Astrocyte (in vitro differentiated cells and primary cell): ENCODE results near the gene ELANE. TPM values are rescaled to one million over a fixed set of nuclear protein-coding genes. Genes with fewer than 3 reads are reported as not detected.
"Not testable (repeated sequence)": the region's sequence is repeated elsewhere in the genome, so short reads cannot be mapped to it uniquely, and the experiment has no call there.

Experiments used
- DNase-seq: peaks from one replicate; pipeline ENCODE4 v3.0.0-alpha.2; 2010; ENCODE audit warnings: low read depth
- FAIRE-seq: peaks from 2 replicates; lab custom pipeline; 2011; peaks lifted over from hg19 to GRCh38; lab: Jason Lieb, UNC
- H2AFZ ChIP-seq: 2 replicates; pipeline ENCODE4 v1.6.0; 2012; ENCODE audit warnings: low read depth, low read length, inconsistent platforms
- H3K27ac ChIP-seq: 2 replicates; pipeline ENCODE4 v1.5.1; 2011; ENCODE audit warnings: low read depth, low read length, inconsistent platforms
- H3K27me3 ChIP-seq: 2 replicates; pipeline ENCODE4 v1.6.0; 2011; ENCODE audit warnings: low read length, inconsistent platforms; ENCODE audit not compliant: insufficient read depth
- H3K36me3 ChIP-seq: 2 replicates; pipeline ENCODE4 v1.5.1; 2011; ENCODE audit warnings: low read length, inconsistent platforms; ENCODE audit not compliant: insufficient read depth
- H3K4me1 ChIP-seq: 2 replicates; pipeline ENCODE4 v1.5.1; 2011; ENCODE audit warnings: low read length, inconsistent platforms; ENCODE audit not compliant: insufficient read depth
- H3K4me2 ChIP-seq: 2 replicates; pipeline ENCODE4 v1.6.0; 2012; ENCODE audit warnings: low read length, inconsistent platforms
- H3K4me3 ChIP-seq: 2 replicates; pipeline ENCODE4 v1.5.1; 2011; ENCODE audit warnings: low read depth, mild to moderate bottlenecking, low read length, inconsistent platforms; ENCODE audit not compliant: insufficient read depth
- H3K79me2 ChIP-seq: 2 replicates; pipeline ENCODE4 v1.6.0; 2012; ENCODE audit warnings: mild to moderate bottlenecking, low read length, inconsistent platforms; ENCODE audit not compliant: insufficient read depth
- H3K9ac ChIP-seq: 2 replicates; pipeline ENCODE4 v1.6.0; 2012; ENCODE audit warnings: mild to moderate bottlenecking, low read length, inconsistent platforms
- H3K9me3 ChIP-seq: 2 replicates; pipeline ENCODE4 v1.5.1; 2012; ENCODE audit warnings: low read depth, mild to moderate bottlenecking, low read length, inconsistent platforms; ENCODE audit not compliant: insufficient read depth
- H4K20me1 ChIP-seq: 2 replicates; pipeline ENCODE4 v1.6.0; 2012; ENCODE audit warnings: low read length, inconsistent platforms; ENCODE audit not compliant: insufficient read depth
- H3K27ac Mint-ChIP-seq: one replicate; pipeline ENCODE4 v1.8.0; 2021; ENCODE audit warnings: mild to moderate bottlenecking, mixed read lengths; ENCODE audit not compliant: unreplicated experiment
- H3K27me3 Mint-ChIP-seq: one replicate; pipeline ENCODE4 v1.8.0; 2021; ENCODE audit warnings: low read depth, mixed read lengths; ENCODE audit not compliant: unreplicated experiment
- H3K36me3 Mint-ChIP-seq: one replicate; pipeline ENCODE4 v1.8.0; 2021; ENCODE audit warnings: low read depth, mixed read lengths; ENCODE audit not compliant: unreplicated experiment
- H3K4me1 Mint-ChIP-seq: one replicate; pipeline ENCODE4 v1.8.0; 2021; ENCODE audit warnings: low read depth, mixed read lengths; ENCODE audit not compliant: unreplicated experiment
- H3K4me3 Mint-ChIP-seq: one replicate; pipeline ENCODE4 v1.8.0; 2021; ENCODE audit warnings: mild to moderate bottlenecking, moderate library complexity, mixed read lengths; ENCODE audit not compliant: unreplicated experiment
- H3K9me3 Mint-ChIP-seq: one replicate; pipeline ENCODE4 v1.8.0; 2021; ENCODE audit warnings: mild to moderate bottlenecking, mixed read lengths; ENCODE audit not compliant: unreplicated experiment
- EZH2 ChIP-seq: IDR thresholded peaks from 2 replicates; pipeline ENCODE4 v1.6.1; 2012; ENCODE audit warnings: mild to moderate bottlenecking, low read length, inconsistent platforms; ENCODE audit not compliant: insufficient read depth
- total RNA-seq: library from RNA; stranded (reverse); gene quantifications from 2 replicates; pipeline ENCODE4 v1.2.1, GENCODE V29; 2021
- TF ChIP-seq, protein P1 (sequence below): IDR thresholded peaks from 2 replicates; pipeline ENCODE4 v1.5.1; 2011; ENCODE audit warnings: low read depth, mild to moderate bottlenecking, inconsistent platforms, low read length, moderate library complexity; ENCODE audit not compliant: insufficient read depth

Gene ELANE
- total RNA-seq, 1 donor from 2014 or later, result not detected

DNA sequence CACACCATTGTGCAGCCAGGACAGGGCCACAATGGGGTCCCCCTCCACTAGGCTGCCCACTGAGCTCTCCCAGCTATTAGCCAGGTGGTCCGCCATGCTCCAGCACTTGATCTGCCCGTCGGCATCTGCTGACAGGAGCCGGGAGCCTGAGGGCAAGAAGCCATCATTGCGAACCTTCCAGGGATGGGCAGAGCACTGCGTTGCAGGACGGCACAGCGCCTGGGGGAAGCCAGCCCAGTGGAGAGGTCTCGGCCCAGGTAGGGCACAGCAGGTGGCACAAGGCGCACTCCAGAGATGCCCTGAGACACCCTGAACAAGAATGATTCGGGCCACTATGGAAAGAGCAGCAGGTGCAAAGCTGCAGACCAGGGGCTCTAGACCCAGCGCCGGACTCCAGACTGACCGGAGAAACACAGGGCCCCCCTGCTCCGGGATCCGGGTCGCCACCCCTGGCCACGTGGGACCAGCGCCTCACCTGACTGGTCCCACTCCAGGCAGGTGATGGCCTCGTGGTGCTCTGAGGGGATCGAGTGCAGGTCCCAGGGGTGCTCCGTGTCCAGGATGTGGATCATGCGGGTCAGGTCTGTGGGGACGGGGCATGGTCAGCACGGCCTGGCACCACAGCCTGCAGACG is 37.7 kb downstream of the ELANE start:
- Mint-ChIP-seq H3K36me3 (peaks cover 11% of the 10 kb centered on the region), H3K4me3 (no peak overlapping the region), H3K4me1 (no peaks in the 10 kb centered on the region), H3K9me3 (no peaks in the 10 kb centered on the region), H3K27ac (no peak overlapping the region), H3K27me3 (no peaks in the 10 kb centered on the region)
- Histone ChIP-seq H3K36me3 (no peaks in the 10 kb centered on the region), H3K9me3 (no peaks in the 10 kb centered on the region), H3K4me2 (no peak overlapping the region), H3K27me3 (no peaks in the 10 kb centered on the region), H3K79me2 (peaks cover 23% of the 10 kb centered on the region), H2AFZ (no peak overlapping the region), H3K27ac (no peak overlapping the region), H3K4me1 (no peaks in the 10 kb centered on the region), H4K20me1 (no peaks in the 10 kb centered on the region), H3K9ac (no peak overlapping the region), H3K4me3 (no peak overlapping the region)
- TF ChIP-seq, protein P1, sequence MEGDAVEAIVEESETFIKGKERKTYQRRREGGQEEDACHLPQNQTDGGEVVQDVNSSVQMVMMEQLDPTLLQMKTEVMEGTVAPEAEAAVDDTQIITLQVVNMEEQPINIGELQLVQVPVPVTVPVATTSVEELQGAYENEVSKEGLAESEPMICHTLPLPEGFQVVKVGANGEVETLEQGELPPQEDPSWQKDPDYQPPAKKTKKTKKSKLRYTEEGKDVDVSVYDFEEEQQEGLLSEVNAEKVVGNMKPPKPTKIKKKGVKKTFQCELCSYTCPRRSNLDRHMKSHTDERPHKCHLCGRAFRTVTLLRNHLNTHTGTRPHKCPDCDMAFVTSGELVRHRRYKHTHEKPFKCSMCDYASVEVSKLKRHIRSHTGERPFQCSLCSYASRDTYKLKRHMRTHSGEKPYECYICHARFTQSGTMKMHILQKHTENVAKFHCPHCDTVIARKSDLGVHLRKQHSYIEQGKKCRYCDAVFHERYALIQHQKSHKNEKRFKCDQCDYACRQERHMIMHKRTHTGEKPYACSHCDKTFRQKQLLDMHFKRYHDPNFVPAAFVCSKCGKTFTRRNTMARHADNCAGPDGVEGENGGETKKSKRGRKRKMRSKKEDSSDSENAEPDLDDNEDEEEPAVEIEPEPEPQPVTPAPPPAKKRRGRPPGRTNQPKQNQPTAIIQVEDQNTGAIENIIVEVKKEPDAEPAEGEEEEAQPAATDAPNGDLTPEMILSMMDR, result no peak
- TF ChIP-seq EZH2, result no peak
- DNase-seq (no peak), FAIRE-seq (no peak)

DNA sequence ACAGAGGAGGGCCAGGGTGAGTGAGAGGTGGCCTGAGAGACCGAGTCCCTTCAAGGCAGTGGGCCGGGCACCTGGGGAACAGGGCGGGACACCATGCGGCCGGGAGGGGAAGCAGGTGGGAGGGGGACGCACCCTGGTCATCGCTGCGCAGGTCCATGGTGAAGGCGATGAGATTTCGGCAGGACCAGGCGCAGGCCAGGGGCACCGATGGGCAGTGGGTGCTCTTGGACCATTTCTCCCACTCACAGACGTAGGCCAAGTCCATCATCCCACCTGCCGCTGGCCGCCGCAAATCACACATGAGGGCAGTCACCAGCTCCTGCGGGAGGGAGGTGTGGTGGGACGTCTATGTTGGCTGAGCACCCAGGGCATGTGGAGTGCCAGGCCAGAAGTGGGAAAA is 38.7 kb downstream of the ELANE start:
- no peaks in the 10 kb centered on the region for H3K36me3 ChIP-seq
- no peak overlapping the region for H3K27ac Mint-ChIP-seq
- no peak overlapping the region for H3K9ac ChIP-seq
- H3K79me2 ChIP-seq, result peaks cover 23% of the 10 kb centered on the region
- H4K20me1 ChIP-seq, result peaks cover under 1% of the 10 kb centered on the region
- no peak for DNase-seq
- H3K4me3 ChIP-seq, result no peak overlapping the region
- no peaks in the 10 kb centered on the region for H3K9me3 ChIP-seq
- no peaks in the 10 kb centered on the region for H3K4me1 ChIP-seq
- no peak overlapping the region for H3K4me2 ChIP-seq
- FAIRE-seq, result no peak
- H3K4me3 Mint-ChIP-seq, result peak overlapping the region; percentile 76
- H3K27me3 ChIP-seq, result no peaks in the 10 kb centered on the region
- no peaks in the 10 kb centered on the region for H3K9me3 Mint-ChIP-seq
- H2AFZ ChIP-seq, result no peak overlapping the region
- no peaks in the 10 kb centered on the region for H3K27me3 Mint-ChIP-seq
- H3K4me1 Mint-ChIP-seq, result no peaks in the 10 kb centered on the region
- no peak for TF ChIP-seq EZH2
- TF ChIP-seq, protein P1, result no peak
- H3K27ac ChIP-seq, result no peak overlapping the region
- peaks cover 13% of the 10 kb centered on the region for H3K36me3 Mint-ChIP-seq

DNA sequence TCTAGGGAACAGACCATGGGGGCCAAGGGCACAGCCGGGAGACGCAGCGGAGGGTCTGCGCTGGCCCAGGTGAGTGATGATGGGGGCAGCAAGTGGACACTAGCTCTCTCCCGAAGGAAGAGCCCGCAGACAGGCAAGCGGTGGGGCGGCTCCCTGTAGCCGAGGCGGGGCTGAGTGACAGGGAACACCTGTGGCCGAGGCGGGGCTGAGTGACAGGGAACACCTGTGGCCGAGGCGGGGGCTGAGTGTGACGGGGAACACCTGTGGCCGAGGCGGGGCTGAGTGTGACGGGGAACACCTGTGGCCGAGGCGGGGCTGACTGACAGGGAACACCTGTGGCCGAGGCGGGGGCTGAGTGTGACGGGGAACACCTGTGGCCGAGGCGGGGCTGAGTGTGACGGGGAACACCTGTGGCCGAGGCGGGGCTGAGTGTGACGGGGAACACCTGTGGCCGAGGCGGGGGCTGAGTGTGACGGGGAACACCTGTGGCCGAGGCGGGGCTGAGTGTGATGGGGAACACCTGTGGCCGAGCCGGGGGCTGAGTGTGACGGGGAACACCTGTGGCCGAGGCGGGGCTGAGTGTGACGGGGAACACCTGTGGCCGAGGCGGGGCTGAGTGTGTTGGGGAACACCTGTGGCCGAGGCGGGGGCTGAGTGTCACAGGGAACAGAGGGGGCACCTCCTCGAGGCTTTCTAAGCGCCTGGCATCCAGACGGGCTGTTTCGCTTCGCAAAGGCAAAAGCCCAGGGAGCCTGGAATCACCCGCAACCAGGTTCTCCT is 39.5 kb downstream of the ELANE start:
- H3K4me1 Mint-ChIP-seq, H2AFZ ChIP-seq, DNase-seq, H3K27ac Mint-ChIP-seq, H3K27ac ChIP-seq, H3K4me1 ChIP-seq, H3K36me3 ChIP-seq, FAIRE-seq, H3K9me3 Mint-ChIP-seq, H3K27me3 ChIP-seq, H4K20me1 ChIP-seq, H3K9me3 ChIP-seq, H3K27me3 Mint-ChIP-seq: not testable (repeated sequence)
- Histone ChIP-seq H3K4me3 (peak overlapping the region; percentile 87), H3K4me2 (peak overlapping the region; percentile 96), H3K79me2 (peaks cover 23% of the 10 kb centered on the region), H3K9ac (peak overlapping the region; percentile 91)
- Mint-ChIP-seq H3K36me3 (peaks cover 17% of the 10 kb centered on the region), H3K4me3 (peak overlapping the region; percentile 88)
